ENCODE measurements around the gene SON. TPM values are rescaled to one million over a fixed set of nuclear protein-coding genes. Genes with fewer than 3 reads are reported as not detected.
"Not testable (repeated sequence)": the region's sequence is repeated elsewhere in the genome, so short reads cannot be mapped to it uniquely, and the experiment has no call there.

The SON gene
- total RNA-seq, 2 experiments from 2014 or later = 267 to 276 TPM

DNA sequence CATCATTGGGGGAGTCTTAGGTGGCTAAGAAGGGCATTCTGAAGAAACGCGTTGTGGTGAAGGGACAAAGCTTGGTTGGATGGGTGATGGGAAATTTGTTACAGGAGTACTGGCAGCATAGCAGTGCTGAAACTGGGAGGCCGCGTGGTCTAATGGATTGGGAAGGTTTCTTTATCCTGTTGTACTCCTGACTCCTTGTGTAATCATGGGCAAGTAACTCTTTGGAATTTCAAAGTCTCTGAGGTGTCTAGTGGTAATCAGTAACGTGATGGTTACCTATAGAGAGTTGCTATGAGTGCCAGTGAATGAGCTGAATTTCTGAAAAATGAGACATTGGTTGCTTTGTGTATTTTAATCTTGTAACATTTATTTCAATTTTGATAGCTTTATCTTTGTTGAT is 27.2 kb downstream of the SON start:
- ATAC-seq = no peak
- Mint-ChIP-seq H3K27me3 (no peaks in the 10 kb centered on the region), H3K4me1 (ENCODE audit: low read depth) (peaks cover 24% of the 10 kb centered on the region), H3K9me3 (no peaks in the 10 kb centered on the region), H3K36me3 (ENCODE audit: low read depth) (peaks cover 38% of the 10 kb centered on the region), H3K27ac (peak overlapping the region; percentile 67), H3K4me3 (no peak overlapping the region)
- intact Hi-C loops (cut with micrococcal nuclease) = no loop called here
- DNase-seq = no peak
- POLR2A ChIA-PET = interaction anchor here (0.7 to 1.4 kb wide), 3 partner anchors 10 to 50 kb away, joined by 3 to 5 read pairs (median 4); no protein-coding TSS in a partner anchor
- CTCF ChIA-PET = interaction anchor here (1.0 kb wide), 1 partner anchor 11 kb away, joined by 4 read pairs; no protein-coding TSS in a partner anchor
- TF ChIP-seq, protein P1, sequence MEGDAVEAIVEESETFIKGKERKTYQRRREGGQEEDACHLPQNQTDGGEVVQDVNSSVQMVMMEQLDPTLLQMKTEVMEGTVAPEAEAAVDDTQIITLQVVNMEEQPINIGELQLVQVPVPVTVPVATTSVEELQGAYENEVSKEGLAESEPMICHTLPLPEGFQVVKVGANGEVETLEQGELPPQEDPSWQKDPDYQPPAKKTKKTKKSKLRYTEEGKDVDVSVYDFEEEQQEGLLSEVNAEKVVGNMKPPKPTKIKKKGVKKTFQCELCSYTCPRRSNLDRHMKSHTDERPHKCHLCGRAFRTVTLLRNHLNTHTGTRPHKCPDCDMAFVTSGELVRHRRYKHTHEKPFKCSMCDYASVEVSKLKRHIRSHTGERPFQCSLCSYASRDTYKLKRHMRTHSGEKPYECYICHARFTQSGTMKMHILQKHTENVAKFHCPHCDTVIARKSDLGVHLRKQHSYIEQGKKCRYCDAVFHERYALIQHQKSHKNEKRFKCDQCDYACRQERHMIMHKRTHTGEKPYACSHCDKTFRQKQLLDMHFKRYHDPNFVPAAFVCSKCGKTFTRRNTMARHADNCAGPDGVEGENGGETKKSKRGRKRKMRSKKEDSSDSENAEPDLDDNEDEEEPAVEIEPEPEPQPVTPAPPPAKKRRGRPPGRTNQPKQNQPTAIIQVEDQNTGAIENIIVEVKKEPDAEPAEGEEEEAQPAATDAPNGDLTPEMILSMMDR (IDR thresholded peaks at IDR 0.05) = no peak

DNA sequence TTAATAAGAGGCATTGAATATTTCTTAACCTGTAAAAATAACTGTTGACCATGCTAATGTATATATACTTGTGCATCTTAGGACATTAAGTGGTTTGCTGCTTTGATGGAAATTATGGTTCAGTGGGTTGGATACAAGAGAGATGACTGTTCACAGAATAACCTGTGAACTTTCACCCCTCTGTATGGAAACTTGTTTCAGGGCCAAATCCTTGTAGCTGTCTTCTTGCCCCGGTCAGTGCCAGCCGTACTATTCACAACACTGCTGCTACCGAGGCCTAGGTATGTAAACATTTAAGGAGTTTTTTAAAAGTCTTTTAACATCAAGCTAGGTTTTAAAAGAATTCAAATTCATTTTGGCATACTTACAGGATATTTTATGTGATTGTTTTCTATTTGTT is 29.5 kb downstream of the SON start:
- TF ChIP-seq, protein P1 (IDR thresholded peaks at IDR 0.05) = no peak
- no peak for ATAC-seq
- Mint-ChIP-seq H3K27ac (peak overlapping the region; percentile 58), H3K36me3 (ENCODE audit: low read depth) (peaks cover 42% of the 10 kb centered on the region), H3K4me1 (ENCODE audit: low read depth) (peaks cover 22% of the 10 kb centered on the region), H3K27me3 (no peaks in the 10 kb centered on the region), H3K4me3 (no peak overlapping the region), H3K9me3 (no peaks in the 10 kb centered on the region)
- no peak for DNase-seq
- intact Hi-C loops (cut with micrococcal nuclease) = no loop called here
- ChIA-PET POLR2A (interaction anchor here (0.6 to 2.6 kb wide), 2 partner anchors 16 to 1784 kb away, joined by 4 to 10 read pairs; partner anchors contain the start of gene DONSON), CTCF (interaction anchor here (0.6 to 4.3 kb wide), 5 partner anchors 9 to 61 kb away, joined by 3 to 26 read pairs (median 6); no protein-coding TSS in a partner anchor)

DNA sequence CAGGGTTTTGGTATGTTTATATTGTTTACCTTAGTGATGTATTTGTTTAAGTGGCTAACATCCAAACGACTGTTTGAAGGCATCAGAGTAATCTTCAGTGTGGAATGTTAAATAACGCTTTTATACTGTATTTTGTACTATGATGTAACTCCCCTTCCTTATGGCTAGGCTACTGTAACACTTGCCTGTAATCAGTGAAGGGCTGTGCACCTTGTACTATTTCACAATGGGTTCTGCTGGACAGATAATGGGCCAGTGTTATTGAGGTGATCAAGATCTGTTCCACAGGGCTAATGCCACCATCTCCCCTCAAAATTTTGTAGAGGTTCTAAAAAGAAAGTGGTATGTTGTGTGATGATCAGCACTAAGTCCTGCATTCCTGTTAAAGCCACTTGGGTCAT is 33.9 kb downstream of the SON start:
- ATAC-seq; intact Hi-C loops (cut with micrococcal nuclease); POLR2A ChIA-PET; DNase-seq; H3K4me3 Mint-ChIP-seq; H3K9me3 Mint-ChIP-seq; H3K27me3 Mint-ChIP-seq: not testable (repeated sequence)
- Mint-ChIP-seq H3K36me3 (ENCODE audit: low read depth) (peaks cover 40% of the 10 kb centered on the region), H3K4me1 (ENCODE audit: low read depth) (peaks cover 14% of the 10 kb centered on the region), H3K27ac (peak overlapping the region; percentile 34)
- CTCF ChIA-PET = interaction anchor here (0.8 to 2.1 kb wide), 2 partner anchors 12 to 23 kb away, joined by 3 to 7 read pairs; partner anchors contain the start of gene DONSON

DNA sequence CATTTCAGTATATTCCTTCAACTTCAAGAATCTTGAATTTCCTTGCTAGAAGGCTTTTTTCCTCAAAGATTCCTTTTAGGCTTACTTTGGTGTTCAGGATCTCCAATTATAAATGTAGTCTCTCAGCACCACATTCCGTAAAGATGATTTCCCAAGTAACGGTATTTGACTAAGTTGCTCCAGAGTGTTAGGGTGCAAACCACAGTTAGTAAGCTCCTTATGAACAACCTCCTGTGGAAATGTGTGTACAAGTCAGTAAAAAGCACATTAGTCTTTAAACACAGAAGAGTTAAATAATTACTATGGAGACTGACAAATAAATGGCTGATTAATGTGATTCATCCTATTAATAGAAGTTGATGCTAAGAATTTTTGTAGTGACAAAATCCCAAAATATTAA is 35.4 kb downstream of the SON start:
- intact Hi-C loops (cut with micrococcal nuclease) = no loop called here
- ChIA-PET POLR2A (no interaction called here), CTCF (interaction anchor here (7.4 kb wide), 1 partner anchor 28 kb away, joined by 38 read pairs; no protein-coding TSS in a partner anchor)
- Mint-ChIP-seq H3K36me3 (ENCODE audit: low read depth) (peaks cover 35% of the 10 kb centered on the region), H3K4me3 (no peak overlapping the region), H3K9me3 (no peaks in the 10 kb centered on the region), H3K27me3 (no peaks in the 10 kb centered on the region), H3K4me1 (ENCODE audit: low read depth) (peaks cover 11% of the 10 kb centered on the region), H3K27ac (peak overlapping the region; percentile 78)
- TF ChIP-seq, protein P1 (IDR thresholded peaks at IDR 0.05) = no peak
- DNase-seq (no peak), ATAC-seq (no peak)

DNA sequence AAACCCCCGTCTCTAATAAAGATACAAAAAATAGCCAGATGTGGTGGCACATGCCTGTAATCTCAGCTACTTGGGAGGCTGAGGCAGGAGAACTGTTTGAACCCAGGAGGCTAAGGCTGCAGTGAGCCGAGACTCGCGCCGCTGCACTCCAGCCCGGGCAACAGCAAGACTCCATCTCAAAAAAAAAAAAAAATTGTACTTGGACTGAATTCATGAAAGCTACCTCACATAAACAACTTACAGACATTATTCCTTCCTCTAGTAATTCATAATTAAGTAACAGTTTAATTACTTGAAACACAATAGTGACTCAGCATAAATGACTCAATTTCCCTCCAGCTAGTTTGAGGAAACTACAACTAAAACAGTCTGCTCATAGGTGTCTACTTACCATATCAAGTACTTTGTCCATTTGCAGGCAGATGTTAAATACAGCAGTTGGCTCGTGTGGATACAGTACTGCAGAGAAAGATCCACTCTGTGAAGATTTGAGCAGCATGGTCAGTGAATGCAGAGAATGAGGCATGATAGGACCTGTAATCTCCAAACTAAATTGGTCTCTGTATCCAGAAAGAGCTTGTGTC is 36.2 kb downstream of the SON start:
- DNase-seq (no peak), ATAC-seq (no peak)
- CTCF ChIA-PET = interaction anchor here (0.9 to 7.4 kb wide), 3 partner anchors 10 to 27 kb away, joined by 3 to 38 read pairs (median 3); partner anchors contain the start of gene DONSON
- intact Hi-C loops (cut with micrococcal nuclease) = no loop called here
- H3K9me3 Mint-ChIP-seq = no peaks in the 10 kb centered on the region
- TF ChIP-seq, protein P1 (IDR thresholded peaks at IDR 0.05) = no peak
- peak overlapping the region; percentile 78 for H3K27ac Mint-ChIP-seq
- peaks cover 11% of the 10 kb centered on the region for H3K4me1 Mint-ChIP-seq (ENCODE audit: low read depth)
- H3K4me3 Mint-ChIP-seq = no peak overlapping the region
- POLR2A ChIA-PET = interaction anchor here (0.9 to 1.7 kb wide), 3 partner anchors 9 to 34 kb away, joined by 3 to 5 read pairs (median 5); no protein-coding TSS in a partner anchor
- no peaks in the 10 kb centered on the region for H3K27me3 Mint-ChIP-seq
- peaks cover 31% of the 10 kb centered on the region for H3K36me3 Mint-ChIP-seq (ENCODE audit: low read depth)
